Heart right ventricle (tissue), 16 donors: ENCODE data around the gene UFSP2. TPM values are rescaled to one million over a fixed set of nuclear protein-coding genes. Genes with fewer than 3 reads are reported as not detected.

Experiments used
- ATAC-seq, 8 donors: fragments of 200-7000 bp; cut with Tn5 transposase; one replicate each; pipeline ENCODE4 v1.9.1; 2020; ENCODE audit warnings: mild to moderate bottlenecking in 8 of 8, moderate library complexity in 8 of 8, moderate number of reproducible peaks in 1 of 8
- DNase-seq, 2 donors: peaks; one replicate each; pipeline ENCODE4 v3.0.0-alpha.2; 2020
- H3K27ac ChIP-seq, 10 donors: fragments of 200-600 bp; sonication (generic) in 2 of 10; one replicate each; pipeline versions ENCODE4 v1.5.0 to v1.8.0; 2020 to 2022; ENCODE audit warnings: mild to moderate bottlenecking in 3 of 10
- H3K27me3 ChIP-seq, 7 donors: fragments of 200-600 bp; one replicate each; pipeline ENCODE4 v1.8.0; 2021 to 2022; ENCODE audit warnings: mild to moderate bottlenecking in 2 of 7
- H3K36me3 ChIP-seq, 9 donors: fragments of 200-600 bp; sonication (generic) in 1 of 9; one replicate each; pipeline versions ENCODE4 v1.5.0 to v1.8.0; 2020 to 2022; ENCODE audit warnings: mild to moderate bottlenecking in 2 of 9
- H3K4me1 ChIP-seq, 9 donors: fragments of 200-600 bp; sonication (generic) in 1 of 9; one replicate each; pipeline versions ENCODE4 v1.5.0 to v1.8.0; 2020 to 2022; ENCODE audit warnings: mild to moderate bottlenecking in 4 of 9
- H3K4me3 ChIP-seq, 10 donors: fragments of 200-600 bp; sonication (generic) in 2 of 10; one replicate each; pipeline versions ENCODE4 v1.5.0 to v1.8.0; 2020 to 2022; ENCODE audit warnings: mild to moderate bottlenecking in 7 of 10, moderate library complexity in 2 of 10
- H3K9me3 ChIP-seq, 11 donors: fragments of 200-600 bp in 10 of 11; sonication (generic) in 2 of 11; one replicate each; pipeline versions ENCODE4 v1.5.0 to v1.8.0; 2013 to 2022; ENCODE audit warnings: mild to moderate bottlenecking in 2 of 11, control low read depth in 1 of 11, moderate library complexity in 1 of 11
- WGBS, 2 donors: extraction: QIAGEN DNeasy Blood & Tissue Kit; methylation state at CpG; one replicate each; pipeline ENCODE4 v1.1.7; 2013; ENCODE audit warnings: inconsistent platforms in 1 of 2; 5-methylcytosine and 5-hydroxymethylcytosine counted together
- intact Hi-C, 10 donors: fragments of 100-400 bp; cut with DNase I; formaldehyde crosslinking; loops; one replicate each; pipeline versions ENCODE4 v1.11.1 to v1.14.2; 2022
- polyA plus RNA-seq, 2 donors: library from polyadenylated mRNA; stranded (reverse); fragments of 200-250 nt; gene quantifications; one replicate each; pipeline ENCODE4 v1.2.3, GENCODE V29; 2013
- total RNA-seq, 10 donors: library from RNA; stranded (reverse); fragmentation: NEBNext Ultra II Directional in 3 of 10; extraction: Animal tissue kit (Norgen Biotek cat#: 25700) in 3 of 10; gene quantifications; one replicate each; pipeline versions ENCODE4 v1.2.1 to v1.2.4, GENCODE V29; 2021 to 2023
- TF ChIP-seq, protein P1 (sequence below), 9 donors: fragments of 200-600 bp; sonication (generic) in 2 of 9; IDR thresholded peaks; one replicate each; pipeline versions ENCODE4 v1.5.0 to v1.8.0; 2021 to 2022; ENCODE audit warnings: antibody characterized with exemption in 9 of 9, mild to moderate bottlenecking in 5 of 9, moderate library complexity in 1 of 9
- donor health status: Arrhythmogenic right ventricular cardiomyopathy.
- donor health status: ischemic (EF 13 %, LVEDD 7.1; RV severe dilation, severe dysfunction).
- donor health status: healthy with polysubstance abuse.
- donor health status: DM: no; HTN: yes; CAD: no.
- donor health status: DM: no; HTN: no; CAD: no.
- donor health status: ischemic (EF 25% LVEDD 6.9; RV normal size, moderate dysfunction).
- donor health status: ischemic (EF 25% LVEDD 5.7; RV mildly dilated, moderate dysfunction).
- donor health status: healthy.
- donor health status: DM: yes; HTN: yes; CAD: no.
- donor health status: Ischemic cardiomyopathy.
- donor health status: ischemic (EF 35%, LVEDD 5.7; RV mildly dilated, moderate dysfunction).
- donor health status: nonischemic (EF 11% LVEDD 7.7; RV severe dilation, severe dysfunction).
- donor health status: DM: yes; HTN: yes; CAD: no.
- donor health status: PGD.
- donor health status: ischemic (EF 29% LVEDD 5.4; RV normal size, mild dysfunction).
- donor health status: nonischemic (EF 23%, LVEDD 6.1; RV moderate dilation, normal function).

The UFSP2 gene
- total and polyA plus RNA-seq, 12 donors = 16.5 to 52.4 (median 41.8) TPM

DNA sequence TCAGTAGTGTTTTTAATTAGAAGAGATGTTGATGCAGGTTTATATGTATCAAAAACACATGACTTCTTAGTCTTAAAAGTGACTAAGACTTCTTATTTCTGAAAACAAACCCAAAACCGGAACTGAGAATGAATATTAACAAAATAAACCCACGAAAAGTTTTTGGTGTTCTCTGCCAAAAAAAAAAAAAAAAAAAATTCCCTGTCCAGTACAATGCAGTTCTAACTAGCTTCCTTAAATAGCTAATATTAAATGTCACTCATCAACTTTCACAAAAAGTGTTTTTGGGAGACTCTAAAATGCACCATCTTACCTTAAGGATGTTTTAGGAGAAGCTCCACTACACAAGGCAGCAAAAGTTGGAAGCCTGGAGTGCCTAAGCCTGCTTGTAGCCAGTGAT is 27.1 kb downstream of the UFSP2 start:
- intact Hi-C loops = loop anchor here in 8 of 10 donors (2.0 to 10.0 kb wide), 8 partner anchors 26 to 206 kb away; partner anchors contain the start of genes CFAP97 (in 3 of the 8), CCDC110 (in 1 of the 8), SNX25 (in 1 of the 8) and UFSP2 (in 1 of the 8)
- WGBS, 2 donors = 28 to 37% methylated on average over 2 of the region's 2 CpGs

DNA sequence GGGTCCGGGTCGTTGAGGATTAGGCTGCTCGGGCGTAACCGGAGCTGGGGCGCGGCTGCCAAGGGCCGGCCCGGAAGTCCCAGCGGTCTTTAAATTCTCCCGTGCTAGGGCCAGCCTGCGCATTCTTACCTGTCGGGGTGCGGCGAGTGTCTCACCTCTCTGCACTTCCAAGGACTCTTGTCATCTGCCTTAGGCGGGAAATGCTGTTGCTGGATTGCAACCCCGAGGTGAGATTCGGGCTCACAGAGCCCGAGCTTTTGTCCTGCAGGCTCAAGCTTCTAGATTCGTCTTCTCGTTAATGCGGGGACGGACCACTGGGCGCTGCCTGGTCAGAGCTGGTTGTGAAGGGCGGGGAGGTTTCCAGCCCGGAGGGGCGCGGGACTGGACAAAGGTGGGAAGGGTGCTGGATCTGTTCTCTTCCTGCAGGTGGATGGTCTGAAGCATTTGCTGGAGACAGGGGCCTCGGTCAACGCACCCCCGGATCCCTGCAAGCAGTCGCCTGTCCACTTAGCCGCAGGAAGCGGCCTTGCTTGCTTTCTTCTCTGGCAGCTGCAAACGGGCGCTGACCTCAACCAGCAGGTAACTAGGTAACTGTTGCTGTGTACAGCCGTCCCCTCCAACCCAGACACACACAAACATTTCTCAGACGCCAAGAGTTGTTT is 28.9 kb downstream of the UFSP2 start, which contains the start of gene ANKRD37:
TSS of gene ANKRD37 (plus strand) at position 118 of the 662 bp plus-strand sequence. CDS start at position 201, 83 bp downstream.
- 2 to 5% methylated on average over 38 of the region's 38 CpGs for WGBS, 2 donors

More for the DNA sequence above, 27.1 kb downstream of the UFSP2 start:
- peaks cover 7 to 47% (median 43%) of the 10 kb centered on the region in 9 donors for H3K4me1 ChIP-seq
- ATAC-seq (no peak), DNase-seq (no peak)
- H3K36me3 ChIP-seq = peaks cover 0 to 54% (median 11%) of the 10 kb centered on the region in 9 donors
- H3K9me3 ChIP-seq = no peaks in the 10 kb centered on the region
- H3K27ac ChIP-seq = peak overlapping the region in 4 of 10 donors; percentile 2 to 100 (median 10)
- H3K4me3 ChIP-seq = no peak overlapping the region
- TF ChIP-seq, protein P1, sequence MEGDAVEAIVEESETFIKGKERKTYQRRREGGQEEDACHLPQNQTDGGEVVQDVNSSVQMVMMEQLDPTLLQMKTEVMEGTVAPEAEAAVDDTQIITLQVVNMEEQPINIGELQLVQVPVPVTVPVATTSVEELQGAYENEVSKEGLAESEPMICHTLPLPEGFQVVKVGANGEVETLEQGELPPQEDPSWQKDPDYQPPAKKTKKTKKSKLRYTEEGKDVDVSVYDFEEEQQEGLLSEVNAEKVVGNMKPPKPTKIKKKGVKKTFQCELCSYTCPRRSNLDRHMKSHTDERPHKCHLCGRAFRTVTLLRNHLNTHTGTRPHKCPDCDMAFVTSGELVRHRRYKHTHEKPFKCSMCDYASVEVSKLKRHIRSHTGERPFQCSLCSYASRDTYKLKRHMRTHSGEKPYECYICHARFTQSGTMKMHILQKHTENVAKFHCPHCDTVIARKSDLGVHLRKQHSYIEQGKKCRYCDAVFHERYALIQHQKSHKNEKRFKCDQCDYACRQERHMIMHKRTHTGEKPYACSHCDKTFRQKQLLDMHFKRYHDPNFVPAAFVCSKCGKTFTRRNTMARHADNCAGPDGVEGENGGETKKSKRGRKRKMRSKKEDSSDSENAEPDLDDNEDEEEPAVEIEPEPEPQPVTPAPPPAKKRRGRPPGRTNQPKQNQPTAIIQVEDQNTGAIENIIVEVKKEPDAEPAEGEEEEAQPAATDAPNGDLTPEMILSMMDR (IDR thresholded peaks at IDR 0.05) = no peak
- H3K27me3 ChIP-seq = no peaks in the 10 kb centered on the region

DNA sequence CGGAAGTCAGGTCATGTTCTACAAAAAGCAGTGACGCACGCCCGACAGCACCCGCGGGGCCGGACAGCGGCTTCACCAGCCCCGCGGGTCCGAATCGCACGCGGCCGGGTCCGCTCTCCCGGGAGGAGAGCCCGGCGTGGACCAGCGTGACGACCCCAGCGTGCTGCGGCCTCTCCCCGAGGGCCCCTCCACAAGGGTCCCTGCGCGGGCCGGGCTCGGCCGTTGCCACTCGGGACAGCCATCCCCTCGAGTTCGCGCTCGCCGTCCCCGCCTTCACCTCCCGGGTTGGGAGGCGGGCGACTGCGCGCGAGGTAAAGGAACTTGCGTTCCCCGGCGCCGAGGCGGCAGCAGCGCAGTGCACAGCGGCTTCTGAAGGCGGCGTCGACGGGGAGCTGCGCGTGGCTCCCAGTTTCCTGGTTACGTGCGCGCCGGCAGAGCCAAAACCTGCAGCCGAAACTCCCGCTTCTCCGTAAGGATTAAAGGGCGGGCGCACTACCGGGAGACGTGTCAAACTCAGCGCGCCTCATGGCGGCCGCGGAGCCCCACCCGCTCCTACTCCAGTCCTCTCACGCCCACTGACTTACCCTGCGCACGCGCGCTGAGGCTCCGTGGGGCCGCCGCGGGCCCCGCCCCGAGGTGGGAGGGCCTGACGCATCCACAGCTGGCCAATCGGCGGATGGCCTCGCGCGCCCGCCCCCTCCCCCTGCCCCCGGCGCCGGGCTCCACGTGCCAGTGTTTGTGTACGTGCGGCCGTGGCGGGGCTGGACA is 29.6 kb downstream of the UFSP2 start:
- DNase-seq (peak; percentile 96 to 98), ATAC-seq (peak; percentile 96 to 99 (median 97))
- Histone ChIP-seq H3K4me1 (peaks cover 7 to 47% (median 43%) of the 10 kb centered on the region in 9 donors), H3K4me3 (peak overlapping the region; percentile 58 to 83 (median 73)), H3K27ac (peak overlapping the region; percentile 98 to 100 (median 99)), H3K27me3 (no peaks in the 10 kb centered on the region), H3K36me3 (peaks cover 0 to 29% (median 6%) of the 10 kb centered on the region in 9 donors), H3K9me3 (no peaks in the 10 kb centered on the region)
- TF ChIP-seq, protein P1 (IDR thresholded peaks at IDR 0.05) = no peak
- 0 to 1% methylated on average over 98 of the region's 98 CpGs for WGBS, 2 donors
- intact Hi-C loops = loop anchor here in 8 of 10 donors (2.0 to 10.0 kb wide), 8 partner anchors 29 to 209 kb away; partner anchors contain the start of genes CFAP97 (in 3 of the 8), CCDC110 (in 1 of the 8), SNX25 (in 1 of the 8) and UFSP2 (in 1 of the 8)

More for the DNA sequence above, 28.9 kb downstream of the UFSP2 start, which contains the start of gene ANKRD37:
- DNase-seq (peak; percentile 23 to 46), ATAC-seq (peak in 7 of 8 donors; percentile 1 to 56 (median 32))
- Histone ChIP-seq H3K27ac (peak within 1 kb of the TSS; percentile 98 to 100 (median 99)), H3K4me3 (peak within 1 kb of the TSS; percentile 58 to 83 (median 73)), H3K4me1 (peaks cover 7 to 47% (median 43%) of the 10 kb centered on the region in 9 donors), H3K36me3 (peaks cover 0 to 36% (median 7%) of the 10 kb centered on the region in 9 donors), H3K9me3 (no peaks in the 10 kb centered on the region), H3K27me3 (no peaks in the 10 kb centered on the region)
- TF ChIP-seq, protein P1 (IDR thresholded peaks at IDR 0.05) = peak in 1 of 9 donors; percentile 11
- intact Hi-C loops = loop anchor here in 8 of 10 donors (2.0 to 10.0 kb wide), 8 partner anchors 28 to 208 kb away; partner anchors contain the start of genes CFAP97 (in 3 of the 8), CCDC110 (in 1 of the 8), SNX25 (in 1 of the 8) and UFSP2 (in 1 of the 8)
